KMS-11 (cell line): ENCODE measurements around the gene HSD17B4.

Source experiments
- H2AFZ ChIP-seq: fragments of 200-600 bp; sonication (generic); 2 replicates; pipeline ENCODE4 v1.6.1; 2016; ENCODE audit warnings: antibody characterized with exemption, mixed run types, low read depth
- H3K27ac ChIP-seq: fragments of 200-600 bp; sonication (generic); 2 replicates; pipeline ENCODE4 v1.6.1; 2016; ENCODE audit warnings: mild to moderate bottlenecking, mixed run types
- H3K27me3 ChIP-seq: fragments of 200-600 bp; sonication (generic); 2 replicates; pipeline ENCODE4 v1.6.1; 2017; ENCODE audit warnings: mild to moderate bottlenecking, low read depth, mixed run types, moderate library complexity; ENCODE audit not compliant: insufficient read depth
- H3K36me3 ChIP-seq: fragments of 200-600 bp; sonication (generic); 2 replicates; pipeline ENCODE4 v1.6.1; 2017; ENCODE audit warnings: mild to moderate bottlenecking, mixed run types; ENCODE audit not compliant: insufficient read depth
- H3K4me1 ChIP-seq: fragments of 200-600 bp; sonication (generic); 2 replicates; pipeline ENCODE4 v1.6.1; 2016; ENCODE audit warnings: mild to moderate bottlenecking, low read depth, mixed run types; ENCODE audit not compliant: poor library complexity, severe bottlenecking
- H3K4me2 ChIP-seq: fragments of 200-600 bp; sonication (generic); 2 replicates; pipeline ENCODE4 v1.7.0; 2016; ENCODE audit warnings: mild to moderate bottlenecking, mixed run types
- H3K4me3 ChIP-seq: fragments of 200-600 bp; sonication (generic); IDR thresholded peaks from 2 replicates; pipeline ENCODE4 v1.6.1; 2017; ENCODE audit warnings: low read depth, low read length, mixed read lengths; ENCODE audit not compliant: insufficient read depth
- H3K79me2 ChIP-seq: fragments of 200-600 bp; sonication (generic); 2 replicates; pipeline ENCODE4 v1.6.1; 2016; ENCODE audit warnings: low read depth, mixed run types; ENCODE audit not compliant: insufficient read depth
- H3K9ac ChIP-seq: fragments of 200-600 bp; sonication (generic); 2 replicates; pipeline ENCODE4 v1.6.1; 2016; ENCODE audit warnings: mild to moderate bottlenecking, mixed run types
- H4K20me1 ChIP-seq: fragments of 200-600 bp; sonication (generic); 2 replicates; pipeline ENCODE4 v1.6.1; 2016; ENCODE audit warnings: mild to moderate bottlenecking, mixed run types; ENCODE audit not compliant: insufficient read depth
- TF ChIP-seq, protein P1 (sequence below): fragments of 200-600 bp; sonication (generic); conservative IDR thresholded peaks from 2 replicates; pipeline ENCODE4 v1.6.1; 2017; ENCODE audit warnings: low read depth, mild to moderate bottlenecking, antibody characterized with exemption, low read length, moderate library complexity, mixed read lengths

Gene HSD17B4

GRCh38 chr5:119583684-119584083, 131.4 kb downstream of the HSD17B4 start:
- TF ChIP-seq, protein P1, sequence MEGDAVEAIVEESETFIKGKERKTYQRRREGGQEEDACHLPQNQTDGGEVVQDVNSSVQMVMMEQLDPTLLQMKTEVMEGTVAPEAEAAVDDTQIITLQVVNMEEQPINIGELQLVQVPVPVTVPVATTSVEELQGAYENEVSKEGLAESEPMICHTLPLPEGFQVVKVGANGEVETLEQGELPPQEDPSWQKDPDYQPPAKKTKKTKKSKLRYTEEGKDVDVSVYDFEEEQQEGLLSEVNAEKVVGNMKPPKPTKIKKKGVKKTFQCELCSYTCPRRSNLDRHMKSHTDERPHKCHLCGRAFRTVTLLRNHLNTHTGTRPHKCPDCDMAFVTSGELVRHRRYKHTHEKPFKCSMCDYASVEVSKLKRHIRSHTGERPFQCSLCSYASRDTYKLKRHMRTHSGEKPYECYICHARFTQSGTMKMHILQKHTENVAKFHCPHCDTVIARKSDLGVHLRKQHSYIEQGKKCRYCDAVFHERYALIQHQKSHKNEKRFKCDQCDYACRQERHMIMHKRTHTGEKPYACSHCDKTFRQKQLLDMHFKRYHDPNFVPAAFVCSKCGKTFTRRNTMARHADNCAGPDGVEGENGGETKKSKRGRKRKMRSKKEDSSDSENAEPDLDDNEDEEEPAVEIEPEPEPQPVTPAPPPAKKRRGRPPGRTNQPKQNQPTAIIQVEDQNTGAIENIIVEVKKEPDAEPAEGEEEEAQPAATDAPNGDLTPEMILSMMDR = no peak

More at GRCh38 chr5:119583684-119584083, 131.4 kb downstream of the HSD17B4 start:
- Histone ChIP-seq H3K36me3 (no peaks in the 10 kb centered on the region), H3K4me1 (no peaks in the 10 kb centered on the region), H2AFZ (no peak overlapping the region), H4K20me1 (no peaks in the 10 kb centered on the region), H3K9ac (no peak overlapping the region), H3K79me2 (no peaks in the 10 kb centered on the region), H3K27ac (no peak overlapping the region), H3K27me3 (no peaks in the 10 kb centered on the region), H3K4me3 (no peak overlapping the region), H3K4me2 (no peak overlapping the region)
